SK-N-SH (cell line): Measurements from ENCODE around the gene ST6GALNAC3. TPM values are rescaled to one million over a fixed set of nuclear protein-coding genes. Genes with fewer than 3 reads are reported as not detected.

Source experiments
- CTCF ChIA-PET: fragments of 300-600, 350-600 bp; formaldehyde crosslinking; extraction: SDS; loops from one replicate; lab custom pipeline; 2021; lab: Yijun Ruan, JAX
- POLR2A ChIA-PET: fragments of 350-600 bp; sonication (Branson Sonifier 250); formaldehyde crosslinking; extraction: SDS; loops from one replicate; lab custom pipeline; 2020; ENCODE audit warnings: antibody characterized with exemption, inconsistent platforms; lab: Yijun Ruan, JAX
- DNase-seq: peaks from one replicate; pipeline ENCODE4 v3.0.0; 2012
- H2AFZ ChIP-seq: fragments of 200-600 bp; sonication (generic); 2 replicates; pipeline ENCODE4 v1.8.1; 2016; ENCODE audit warnings: antibody characterized with exemption, mild to moderate bottlenecking, low read depth
- H3F3A ChIP-seq: fragments of 200-600 bp; sonication (generic); replicated peaks from 2 replicates; pipeline ENCODE3; 2016; ENCODE audit warnings: antibody characterized with exemption, mild to moderate bottlenecking; ENCODE audit not compliant: insufficient read depth
- H3K27ac ChIP-seq, 2 experiments: fragments of 200-500 bp in 1 of 2; fragments of 200-600 bp in 1 of 2; sonication (Bioruptor generic) in 1 of 2; sonication (generic), shearing (Covaris generic) in 1 of 2; 2 replicates each; pipeline versions ENCODE4 v1.5.1 to v1.6.1; 2014 to 2016; ENCODE audit warnings: low read depth in 2 of 2, inconsistent platforms in 1 of 2, low read length in 1 of 2, mild to moderate bottlenecking in 1 of 2, mixed read lengths in 1 of 2
- H3K27me3 ChIP-seq: fragments of 200-600 bp; sonication (generic), shearing (Covaris generic); 2 replicates; pipeline ENCODE4 v1.6.1; 2016; ENCODE audit warnings: mixed run types; ENCODE audit not compliant: insufficient read depth
- H3K36me3 ChIP-seq, 2 experiments: fragments of 200-500 bp in 1 of 2; fragments of 200-600 bp in 1 of 2; sonication (Bioruptor generic) in 1 of 2; sonication (generic) in 1 of 2; replicated peaks in 1 of 2; 2 replicates each; pipeline versions ENCODE3 to v1.5.1; 2014 to 2016; ENCODE audit warnings: low read length in 1 of 2, mild to moderate bottlenecking in 1 of 2; ENCODE audit not compliant: insufficient read depth in 2 of 2, control insufficient read depth in 1 of 2
- H3K4me1 ChIP-seq, 2 experiments: fragments of 200-500 bp in 1 of 2; fragments of 200-600 bp in 1 of 2; sonication (Bioruptor generic) in 1 of 2; sonication (generic), shearing (Covaris generic) in 1 of 2; 2 replicates each; pipeline versions ENCODE4 v1.5.1 to v1.6.1; 2014 to 2016; ENCODE audit warnings: low read depth in 1 of 2, low read length in 1 of 2, mixed run types in 1 of 2; ENCODE audit not compliant: insufficient read depth in 2 of 2, control insufficient read depth in 1 of 2
- H3K4me2 ChIP-seq: fragments of 200-600 bp; sonication (generic), shearing (Covaris generic); 2 replicates; pipeline ENCODE4 v1.6.1; 2017; ENCODE audit warnings: mixed run types
- H3K4me3 ChIP-seq, 2 experiments: fragments of 200-500 bp in 1 of 2; fragments of 200-600 bp in 1 of 2; sonication (Bioruptor generic) in 1 of 2; sonication (generic), shearing (Covaris generic) in 1 of 2; 2 replicates each; pipeline versions ENCODE4 v1.5.1 to v1.8.1; 2014 to 2016; ENCODE audit warnings: low read depth in 2 of 2, inconsistent platforms in 1 of 2, low read length in 1 of 2, mild to moderate bottlenecking in 1 of 2, mixed read lengths in 1 of 2, moderate library complexity in 1 of 2
- H3K79me2 ChIP-seq: fragments of 200-600 bp; sonication (generic); 2 replicates; pipeline ENCODE4 v1.8.1; 2017; ENCODE audit warnings: mild to moderate bottlenecking; ENCODE audit not compliant: insufficient read depth
- H3K9ac ChIP-seq: fragments of 200-600 bp; sonication (generic); 2 replicates; pipeline ENCODE4 v1.6.1; 2017; ENCODE audit warnings: mixed run types
- H3K9me2 ChIP-seq: fragments of 200-600 bp; sonication (generic); 2 replicates; pipeline ENCODE4 v1.6.1; 2017; ENCODE audit warnings: mixed run types
- H3K9me3 ChIP-seq: fragments of 200-600 bp; sonication (generic); 2 replicates; pipeline ENCODE4 v1.6.1; 2017; ENCODE audit warnings: mixed run types, mild to moderate bottlenecking, moderate library complexity
- H4K20me1 ChIP-seq: fragments of 200-600 bp; sonication (generic); 2 replicates; pipeline ENCODE4 v1.6.1; 2017; ENCODE audit warnings: mild to moderate bottlenecking, mixed run types; ENCODE audit not compliant: insufficient read depth
- CTCF ChIP-seq: fragments of 200-600 bp; sonication (generic); IDR thresholded peaks from 2 replicates; pipeline ENCODE4 v1.6.1; 2017; ENCODE audit warnings: antibody characterized with exemption, mild to moderate bottlenecking, moderate library complexity
- ELF1 ChIP-seq: IDR thresholded peaks from 2 replicates; pipeline ENCODE4 v1.4.0; 2012
- FOXJ3 ChIP-seq: sonication (generic); formaldehyde crosslinking; IDR thresholded peaks from 2 replicates; pipeline ENCODE4 v1.5.1; 2020; ENCODE audit warnings: mild to moderate bottlenecking, missing genetic modification reagents
- FOXM1 ChIP-seq: IDR thresholded peaks from 2 replicates; pipeline ENCODE4 v1.4.0; 2012; ENCODE audit warnings: low read depth, mild to moderate bottlenecking
- GABPA ChIP-seq: IDR thresholded peaks from 2 replicates; pipeline ENCODE4 v1.4.0; 2012; ENCODE audit warnings: low read depth, mild to moderate bottlenecking
- MAX ChIP-seq: IDR thresholded peaks from 2 replicates; pipeline ENCODE4 v1.4.0; 2012; ENCODE audit warnings: low read depth
- NRF1 ChIP-seq: IDR thresholded peaks from 2 replicates; pipeline ENCODE4 v1.6.1; 2012; ENCODE audit warnings: low read depth, mild to moderate bottlenecking, low read length
- PBX3 ChIP-seq: IDR thresholded peaks from 2 replicates; pipeline ENCODE4; 2012
- RAD21 ChIP-seq: IDR thresholded peaks from 2 replicates; pipeline ENCODE4 v1.6.1; 2012; ENCODE audit warnings: mild to moderate bottlenecking, low read length
- RCOR1 ChIP-seq: fragments of 150-350 bp; IDR thresholded peaks from 2 replicates; pipeline ENCODE4 v1.6.1; 2017; ENCODE audit warnings: antibody characterized with exemption, low read length
- RFX5 ChIP-seq: IDR thresholded peaks from 2 replicates; pipeline ENCODE4 v1.6.1; 2012; ENCODE audit warnings: mild to moderate bottlenecking, improper control_type of control experiment, low read length
- SMC3 ChIP-seq: IDR thresholded peaks from 2 replicates; pipeline ENCODE4 v1.6.1; 2012; ENCODE audit warnings: low read depth, low read length, improper control_type of control experiment
- TAF1 ChIP-seq: IDR thresholded peaks from 2 replicates; pipeline ENCODE4 v1.6.1; 2012; ENCODE audit warnings: low read depth, mild to moderate bottlenecking, low read length, moderate library complexity, borderline replicate concordance
- USF2 ChIP-seq: fragments of 150-350 bp; IDR thresholded peaks from 2 replicates; pipeline ENCODE4 v1.6.1; 2017; ENCODE audit warnings: antibody characterized with exemption, low read length, low read depth, borderline replicate concordance
- YY1 ChIP-seq: IDR thresholded peaks from 2 replicates; pipeline ENCODE4 v1.4.0; 2012; ENCODE audit warnings: low read depth, mild to moderate bottlenecking
- WGBS: methylation state at CpG from one replicate; pipeline ENCODE4 v1.1.6; 2017; ENCODE audit warnings: low lambda C conversion rate; 5-methylcytosine and 5-hydroxymethylcytosine counted together
- polyA plus RNA-seq, 3 experiments: library from polyadenylated mRNA; depleted of rRNA; stranded (reverse); fragments of >200 nt; gene quantifications; 2 replicates each; pipeline ENCODE4 v1.2.3, GENCODE V29; 2012

The ST6GALNAC3 gene
- polyA plus RNA-seq, 1 of the 3 experiments (the other 2 are of a cell fraction), result 8.1 TPM

- H2AFZ ChIP-seq, result peak overlapping the region; percentile 68
- no peaks in the 10 kb centered on the region; the same call in 1 of the 2 replicates for H3K79me2 ChIP-seq
- CTCF ChIA-PET, result interaction anchor here (0.6 to 4.1 kb wide), 89 partner anchors 8 to 1467 kb away, joined by 3 to 60 read pairs (median 3); partner anchors contain the start of gene ST6GALNAC5
- no peaks in the 10 kb centered on the region for H3K36me3 ChIP-seq
- 22% methylated on average over 16 of the region's 17 CpGs for WGBS
- POLR2A ChIA-PET, result interaction anchor here (1.0 kb wide), 1 partner anchor 17 kb away, joined by 3 read pairs; no protein-coding TSS in a partner anchor
- peaks cover 10% of the 10 kb centered on the region for H3F3A ChIP-seq
- DNase-seq, result peak; percentile 73
- H3K9me3 ChIP-seq, result no peaks in the 10 kb centered on the region
- no peaks in the 10 kb centered on the region for H3K9me2 ChIP-seq
- H4K20me1 ChIP-seq, result no peaks in the 10 kb centered on the region
- H3K27me3 ChIP-seq, result no peaks in the 10 kb centered on the region
- peak overlapping the region; percentile 74; the same call in 1 of the 2 replicates for H3K4me2 ChIP-seq
- H3K4me1 ChIP-seq, result peaks cover 7 to 9% of the 10 kb centered on the region in 2 experiments; a peak in 2 of 4 replicates
- H3K27ac ChIP-seq, result peak overlapping the region; percentile 35 to 77
- TF ChIP-seq FOXM1 (no peak), TAF1 (no peak), RCOR1 (no peak), FOXJ3 (CRISPR knock-in tag) (no peak), RAD21 (peak; percentile 99), CTCF (peak; percentile 97), GABPA (no peak), YY1 (no peak), SMC3 (peak; percentile 98), PBX3 (no peak), MAX (peak; percentile 53; the same call in 1 of the 2 replicates), ELF1 (peak; percentile 85), USF2 (no peak), RFX5 (0 out of 2 replicates have a peak, but pooled peaks have one; percentile 35), NRF1 (0 out of 2 replicates have a peak, but pooled peaks have one; percentile 12)
- H3K9ac ChIP-seq, result no peak overlapping the region
- H3K4me3 ChIP-seq, result peak overlapping the region; percentile 35 to 49
Observed at GRCh38 chr1:76154206-76154956, 79.8 kb downstream of the ST6GALNAC3 start.
